ENCODE measurements around the gene OR2H2.

Gene OR2H2

GRCh38 chr6:29631209-29631810 lies 46.4 kb downstream of the OR2H2 start:
- DNase-seq: no peak

DNA sequence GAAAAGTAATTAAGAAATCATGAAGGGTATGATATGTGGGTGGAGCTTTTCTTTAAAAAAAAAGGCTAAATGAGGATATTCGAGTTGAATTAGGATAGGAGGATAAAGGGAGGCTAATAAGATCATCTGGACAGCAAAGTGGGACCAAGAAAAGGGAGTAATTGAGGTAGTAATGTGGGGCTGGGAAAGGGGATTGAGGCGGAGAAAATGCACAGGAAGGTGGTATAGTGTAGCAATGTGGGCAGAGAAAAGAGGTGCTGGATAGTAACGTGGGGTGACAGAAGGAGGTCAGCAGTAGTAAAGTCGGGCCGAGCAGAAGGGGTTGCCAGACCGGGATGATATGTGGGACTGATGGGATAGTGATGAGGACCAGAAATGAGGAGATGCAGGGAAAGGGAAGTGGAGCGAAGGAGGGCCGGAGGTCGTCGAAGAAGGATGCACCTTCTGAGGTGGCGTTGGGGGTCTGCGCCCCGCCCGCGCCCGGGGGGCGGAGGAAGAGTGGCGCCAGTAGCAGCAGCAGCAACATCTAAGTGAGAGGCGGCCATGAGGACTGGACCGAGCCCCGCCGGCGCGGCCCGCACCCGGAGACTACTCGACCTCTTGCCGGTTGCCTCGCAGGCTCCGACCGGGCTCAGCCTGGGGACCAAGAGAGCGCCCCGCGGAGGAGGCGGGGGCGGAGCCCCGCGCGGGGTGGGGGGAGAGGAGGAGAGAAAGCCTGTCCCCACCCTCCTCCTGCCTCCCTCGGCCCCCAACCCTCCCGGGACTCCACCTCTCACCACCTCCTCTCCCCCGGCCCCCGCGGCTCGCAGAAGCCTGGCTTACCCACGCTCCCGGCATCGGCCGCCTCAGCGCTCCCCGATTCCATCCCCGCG lies 47.2 kb downstream of the OR2H2 start:
- peak; percentile 67 to 68 for DNase-seq

DNA sequence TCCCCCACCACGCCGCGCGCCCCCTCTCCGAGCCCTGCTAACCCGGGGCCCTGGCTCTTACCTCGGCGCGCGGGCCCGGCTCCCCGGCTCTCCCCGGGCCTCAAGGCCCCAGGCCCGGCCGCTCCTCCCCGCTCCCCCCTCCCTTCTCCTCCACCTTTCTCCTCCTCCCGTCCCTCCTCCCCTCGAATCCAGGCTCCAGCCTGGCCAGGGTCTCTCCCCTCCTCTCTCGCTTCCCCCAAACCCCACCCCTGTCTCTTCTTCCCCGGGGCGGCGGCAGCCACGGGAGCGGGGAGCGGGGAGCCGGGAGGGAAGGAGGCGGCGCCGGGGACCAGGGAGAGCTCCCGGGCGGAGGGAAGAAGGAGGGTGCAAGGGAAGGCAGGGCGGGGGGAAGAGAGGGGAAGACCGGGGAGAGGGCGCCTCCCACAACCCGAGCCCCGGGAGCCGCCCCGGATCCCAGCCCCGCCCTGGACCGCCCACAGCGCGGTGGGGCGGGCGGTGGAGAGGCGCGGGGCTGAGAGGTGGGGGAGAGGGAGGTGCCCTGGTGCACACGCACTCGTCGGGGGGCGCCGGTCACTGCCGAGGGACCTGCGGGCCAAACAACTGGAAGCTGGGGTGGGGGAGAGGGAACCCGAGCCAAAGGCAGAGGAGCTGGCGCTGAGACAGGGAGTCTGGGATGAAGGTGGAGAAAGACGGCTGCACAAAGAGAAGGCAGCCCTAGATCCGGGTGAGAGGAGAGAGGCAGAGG lies 48.0 kb downstream of the OR2H2 start, which contains the start of gene GABBR1:
Gene GABBR1 (minus strand): TSS at position 395 of the 745 bp plus-strand sequence. CDS start 798 bp downstream, outside the sequence.
- peak; percentile 74 for DNase-seq

GRCh38 chr6:29633534-29633905 lies 48.6 kb downstream of the OR2H2 start:
- DNase-seq: no peak

- no peak for DNase-seq
Measured at GRCh38 chr6:29637247-29637646, 52.3 kb downstream of the OR2H2 start.

Data from activated CD4-positive, alpha-beta T cell treated with anti-CD3 and anti-CD28 coated beads for 4 hours (primary cell).